Eye (tissue), 1 donor: ENCODE data around the gene CPEB1.

Experiments
- DNase-seq: peaks from one replicate; pipeline ENCODE4 v3.0.0-alpha.2; 2015

CPEB1 gene

DNA sequence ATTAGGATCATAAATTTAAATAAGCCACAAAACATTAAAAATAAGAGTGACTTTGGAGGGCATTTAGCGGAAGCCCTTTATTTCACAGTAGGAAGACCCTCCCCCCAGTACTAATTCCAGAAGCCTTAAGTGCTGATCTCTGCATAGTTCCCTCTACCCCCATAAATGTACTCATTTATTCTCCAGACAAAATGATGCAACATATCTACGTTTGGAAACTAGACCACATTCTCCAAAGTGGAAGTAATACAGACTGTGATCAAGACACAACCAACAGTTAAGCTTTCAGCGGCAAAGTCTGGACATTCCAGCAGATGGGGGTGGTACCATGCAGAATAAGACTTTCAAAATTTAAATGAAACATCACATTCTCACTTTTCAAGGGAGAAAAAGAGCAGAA is 62.1 kb downstream of the CPEB1 start:
- peak; percentile 31 for DNase-seq

DNA sequence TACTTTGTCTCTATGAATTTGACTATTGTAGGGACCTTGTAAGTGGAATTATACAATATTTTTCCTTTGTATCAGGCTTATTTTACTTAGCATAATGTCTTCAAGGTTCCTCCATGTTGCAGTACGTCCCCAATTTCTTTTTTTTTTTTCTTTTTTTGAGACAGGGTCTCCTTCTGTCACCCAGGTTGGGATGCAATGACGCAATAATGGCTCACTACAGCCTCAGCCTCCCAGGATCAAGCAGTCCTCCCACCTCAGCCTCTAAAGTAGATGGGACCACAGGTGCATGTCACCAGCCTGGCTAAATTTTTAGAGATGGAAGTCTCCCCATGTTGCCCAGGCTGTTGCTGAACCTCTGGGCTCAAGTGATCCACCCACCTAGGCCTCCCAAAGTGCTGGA is 66.5 kb downstream of the CPEB1 start:
- no peak for DNase-seq

- DNase-seq: no peak
Observed at GRCh38 chr15:82575335-82575734, 71.8 kb downstream of the CPEB1 start.

DNA sequence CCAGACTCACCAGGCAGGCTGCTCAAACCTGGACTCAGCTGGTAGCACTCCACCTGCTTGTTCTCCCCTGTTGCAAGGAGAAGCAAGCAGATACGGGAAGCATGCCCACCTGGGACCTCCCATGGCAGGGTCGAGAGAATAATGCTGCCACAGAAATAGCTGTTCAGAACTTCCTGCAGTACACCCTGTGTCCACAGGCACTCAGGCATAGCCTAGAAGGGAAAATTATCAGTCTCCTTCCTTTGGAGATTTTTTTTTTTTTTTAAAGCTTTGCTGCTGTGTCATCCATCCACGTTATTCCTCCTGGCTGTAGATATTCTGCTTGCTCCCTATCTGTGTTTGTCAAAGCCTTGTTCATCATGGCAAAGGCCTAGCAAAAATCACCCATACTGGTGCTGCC is 74.2 kb downstream of the CPEB1 start:
- DNase-seq: no peak

- no peak for DNase-seq
Observed at GRCh38 chr15:82572311-82572710, 74.9 kb downstream of the CPEB1 start.

DNA sequence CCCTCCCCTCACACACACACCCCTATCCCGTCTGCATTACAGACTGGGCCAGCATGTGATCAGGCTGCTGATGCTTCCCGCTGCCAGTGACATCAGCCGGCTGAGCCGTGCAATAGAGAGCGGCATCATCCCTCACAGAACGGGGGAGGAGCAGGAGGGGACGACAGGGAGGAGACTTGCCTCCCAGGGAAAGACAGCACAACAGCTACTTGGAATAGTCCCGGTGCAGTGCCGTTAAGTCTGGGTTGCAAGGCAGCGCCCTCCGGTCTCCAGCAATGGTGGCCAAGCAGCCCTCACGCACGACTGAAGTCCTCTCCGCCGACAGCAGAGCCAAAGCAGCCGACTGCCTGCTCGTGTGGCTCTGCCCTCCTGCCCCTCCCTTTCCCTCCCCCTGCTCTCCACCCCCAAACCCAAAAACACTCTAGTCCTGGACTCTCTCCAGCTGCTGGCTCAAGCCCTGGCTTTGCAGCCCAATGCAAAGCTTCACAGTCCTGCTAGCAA is 75.4 kb downstream of the CPEB1 start:
- peak; percentile 89 for DNase-seq

DNA sequence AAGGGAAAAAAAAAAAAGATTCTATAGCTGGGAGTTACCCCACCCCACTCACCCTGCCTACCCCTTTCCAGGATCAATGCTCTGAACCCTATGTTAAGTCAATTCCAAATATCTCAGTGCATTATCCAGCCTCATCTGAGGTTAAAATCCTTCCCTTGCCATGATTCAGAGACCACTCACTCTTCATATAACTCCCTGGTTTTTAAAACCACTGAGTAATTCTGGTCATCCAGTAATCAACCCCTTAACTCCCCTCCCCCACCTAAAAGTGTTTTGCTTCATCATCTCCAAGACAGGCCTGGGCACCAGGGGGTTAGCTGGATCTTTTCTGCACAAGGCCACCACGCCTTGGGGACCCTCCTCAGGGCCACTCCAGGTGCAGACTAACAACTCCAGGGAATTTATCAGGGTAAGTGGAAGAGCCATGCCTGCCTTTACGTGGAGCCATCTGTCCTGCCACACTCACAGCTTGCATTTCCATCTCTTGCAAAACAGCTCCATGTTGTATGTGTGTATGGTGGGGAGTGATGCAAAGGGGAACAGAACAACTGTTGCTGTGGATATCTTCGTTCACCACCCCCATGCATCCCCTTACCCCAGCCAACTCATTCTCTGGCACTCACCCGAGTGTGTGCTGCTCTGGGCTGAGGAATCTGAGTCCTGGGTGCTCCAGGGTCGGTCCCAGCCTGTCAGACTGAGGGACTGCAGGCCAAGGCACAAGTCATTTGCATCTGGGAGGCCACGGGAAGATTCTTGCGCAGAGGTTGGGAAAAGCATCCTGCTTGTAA is 76.2 kb downstream of the CPEB1 start:
- peak; percentile 52 for DNase-seq

DNA sequence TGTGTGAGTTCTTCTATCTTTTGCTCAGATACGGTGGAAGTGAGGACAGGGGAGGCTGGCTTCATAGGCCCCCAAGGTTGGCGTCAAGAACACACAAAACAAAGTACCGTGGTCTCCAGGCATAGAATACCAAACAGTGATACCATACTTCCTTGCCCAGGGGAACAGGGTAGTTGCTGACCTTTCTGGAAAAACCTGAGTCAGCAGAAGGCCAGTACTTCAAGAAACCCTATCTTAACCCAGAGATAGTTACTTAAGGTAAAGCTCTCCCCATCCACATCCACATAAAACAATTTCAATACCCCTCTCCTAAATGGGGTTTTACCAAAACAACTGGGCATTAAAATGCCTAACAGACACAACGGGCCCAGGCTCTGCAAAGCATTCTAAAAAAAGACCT is 77.3 kb downstream of the CPEB1 start:
- DNase-seq: no peak

GRCh38 chr15:82568986-82569385 is 78.2 kb downstream of the CPEB1 start:
- DNase-seq: no peak

- no peak for DNase-seq
Observed at GRCh38 chr15:82567661-82568060, 79.5 kb downstream of the CPEB1 start.

DNA sequence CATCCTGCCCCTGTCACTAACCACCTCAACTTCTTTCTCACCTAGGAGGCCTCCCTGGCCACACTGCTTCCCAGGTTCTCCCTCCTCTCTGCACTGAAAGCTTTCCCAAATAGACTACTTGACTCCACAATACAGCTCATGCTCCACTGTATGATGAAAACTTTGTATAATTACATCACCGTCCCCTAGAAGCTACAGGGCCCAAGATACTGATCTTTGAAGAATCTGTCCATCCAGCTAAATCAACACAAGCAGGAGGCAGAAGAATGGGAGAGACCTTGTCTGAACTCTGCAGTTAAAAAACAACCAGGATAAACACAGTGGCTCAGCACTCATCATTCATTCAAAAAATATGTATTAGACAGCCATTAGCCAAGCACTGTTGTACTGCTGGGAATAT is 80.5 kb downstream of the CPEB1 start:
- DNase-seq: no peak

DNA sequence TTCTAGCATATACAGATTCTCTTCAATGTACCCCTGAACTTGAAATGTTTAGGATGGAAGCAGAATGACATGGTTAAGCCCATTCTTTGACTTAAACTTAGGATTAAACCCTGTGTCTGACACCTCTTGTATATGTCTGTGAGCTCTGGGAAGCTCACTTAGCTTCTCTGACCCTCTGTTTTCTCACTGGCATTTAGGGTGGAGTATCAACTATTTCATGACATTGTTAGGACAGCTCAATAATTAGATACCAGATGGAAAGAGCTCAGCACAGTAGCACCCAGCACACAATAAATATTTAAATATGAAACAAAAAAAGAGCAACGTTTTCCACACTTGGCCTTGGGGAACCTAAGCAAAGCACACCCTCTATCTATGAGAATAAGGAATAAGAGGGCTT is 88.7 kb downstream of the CPEB1 start:
- DNase-seq: no peak

DNA sequence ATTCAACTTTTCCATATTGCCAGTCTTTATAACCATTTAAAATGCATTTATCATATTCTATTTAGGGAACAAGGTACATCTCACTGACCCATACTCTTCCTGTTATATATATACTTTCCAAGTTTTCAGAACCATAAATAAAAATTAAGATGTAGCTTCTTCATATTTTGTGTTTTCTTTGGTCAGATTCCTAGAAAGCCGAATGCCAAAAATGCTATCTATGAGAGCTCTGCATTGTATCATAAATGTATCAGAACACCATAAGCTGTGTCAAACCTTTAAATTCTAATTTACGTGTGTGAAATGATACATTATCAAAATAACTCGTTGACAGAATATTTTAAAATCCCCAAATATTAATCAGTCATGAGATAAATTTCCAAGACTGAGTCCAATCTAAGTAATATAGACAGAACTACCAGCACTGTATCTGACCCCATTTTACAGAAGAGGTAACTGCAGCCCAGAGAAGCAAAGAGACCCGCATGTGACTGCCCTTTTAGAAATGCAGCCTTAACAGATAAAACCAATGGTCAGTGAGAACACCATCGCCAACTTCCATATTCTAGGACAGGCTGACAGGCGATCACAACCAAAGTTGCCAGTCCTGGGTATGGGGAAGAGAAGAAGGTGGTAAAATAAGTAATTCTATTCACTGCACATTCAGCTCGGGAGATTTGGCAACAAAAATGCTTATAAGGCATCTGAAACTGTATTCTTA is 90.7 kb downstream of the CPEB1 start:
- no peak for DNase-seq

DNA sequence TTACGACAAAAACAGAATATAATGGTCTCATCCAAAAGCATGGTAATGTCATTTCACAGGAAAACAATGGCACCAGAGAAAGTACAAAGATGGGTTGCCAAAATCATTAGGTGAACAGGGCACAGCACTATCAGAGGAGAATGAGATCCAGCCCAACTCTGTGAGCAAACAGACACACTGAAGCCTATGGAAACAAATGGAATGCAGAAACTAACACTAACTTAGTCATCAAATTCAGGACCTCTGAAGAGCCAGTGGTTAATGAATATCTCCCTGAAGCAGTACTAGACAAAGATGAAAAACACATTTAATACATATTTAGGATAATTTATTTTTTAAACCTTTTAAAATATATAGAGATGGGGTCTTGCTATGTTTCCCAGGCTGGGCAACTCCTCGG is 92.3 kb downstream of the CPEB1 start:
- no peak for DNase-seq

DNA sequence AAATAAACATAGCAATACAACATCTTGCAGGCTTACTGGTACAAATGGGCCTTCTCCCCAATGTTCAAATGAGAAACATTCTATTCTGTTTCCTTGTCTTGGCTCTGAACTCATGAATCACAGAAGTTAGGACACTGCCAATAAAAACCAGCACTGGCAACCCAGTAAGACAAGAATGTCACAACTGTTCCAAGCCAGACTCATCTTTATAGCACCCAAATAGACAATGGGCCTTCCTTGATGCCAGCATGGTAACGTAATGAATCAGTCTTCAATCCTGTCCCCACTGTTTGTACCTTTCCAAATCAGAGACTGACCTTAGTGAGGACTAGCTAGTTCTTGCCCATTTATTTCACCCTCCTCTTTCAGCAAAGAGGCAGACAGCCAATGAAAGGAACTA is 92.8 kb downstream of the CPEB1 start:
- no peak for DNase-seq

DNA sequence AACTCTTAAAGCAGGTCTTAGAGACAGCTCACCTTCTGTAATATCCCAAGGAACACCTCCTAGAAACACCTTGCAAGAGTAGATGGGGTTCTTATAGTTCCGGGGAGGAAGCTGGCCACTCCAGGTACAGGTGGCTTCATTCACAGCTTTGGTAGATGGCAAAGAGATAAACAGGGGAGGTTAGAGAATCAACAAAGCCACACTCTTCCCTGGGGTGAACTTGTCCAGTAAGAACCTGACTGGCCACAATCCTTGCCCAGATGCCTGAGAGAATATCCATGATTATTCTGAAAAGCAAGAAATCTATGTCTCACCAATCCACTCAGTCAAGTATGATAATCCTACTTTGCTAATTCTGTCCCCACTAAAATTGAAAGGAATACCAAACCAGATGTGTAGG is 93.3 kb downstream of the CPEB1 start:
- no peak for DNase-seq

GRCh38 chr15:82552861-82553260 is 94.3 kb downstream of the CPEB1 start:
- DNase-seq: no peak

DNA sequence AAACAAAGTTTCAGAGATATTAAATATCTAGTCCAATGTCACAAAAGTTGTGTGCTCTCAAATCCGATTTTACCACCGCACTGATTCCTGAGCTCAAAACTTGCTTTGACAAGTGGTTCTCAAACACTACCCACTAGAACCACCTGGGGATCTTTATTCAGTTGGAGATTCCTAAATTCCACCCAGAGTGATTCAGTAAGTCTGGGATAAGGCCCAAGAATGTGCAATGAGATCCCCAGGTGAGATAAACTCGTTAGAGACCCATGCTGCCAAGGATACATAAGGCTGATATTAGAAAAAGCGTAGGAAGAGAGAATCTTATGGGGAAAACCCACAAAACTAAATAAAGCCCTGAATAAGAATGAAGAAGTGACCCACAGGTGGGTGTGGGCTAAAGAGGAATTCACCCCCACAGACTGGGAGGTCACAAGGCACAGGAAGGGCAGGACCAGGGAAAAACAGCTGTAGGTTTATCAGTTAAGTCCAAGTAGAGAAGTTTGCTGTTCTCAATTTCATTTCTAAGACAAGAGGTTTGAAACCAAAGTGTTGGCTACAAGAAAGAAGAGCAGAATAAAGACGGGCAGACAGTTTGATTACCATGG is 95.4 kb downstream of the CPEB1 start:
- no peak for DNase-seq

DNA sequence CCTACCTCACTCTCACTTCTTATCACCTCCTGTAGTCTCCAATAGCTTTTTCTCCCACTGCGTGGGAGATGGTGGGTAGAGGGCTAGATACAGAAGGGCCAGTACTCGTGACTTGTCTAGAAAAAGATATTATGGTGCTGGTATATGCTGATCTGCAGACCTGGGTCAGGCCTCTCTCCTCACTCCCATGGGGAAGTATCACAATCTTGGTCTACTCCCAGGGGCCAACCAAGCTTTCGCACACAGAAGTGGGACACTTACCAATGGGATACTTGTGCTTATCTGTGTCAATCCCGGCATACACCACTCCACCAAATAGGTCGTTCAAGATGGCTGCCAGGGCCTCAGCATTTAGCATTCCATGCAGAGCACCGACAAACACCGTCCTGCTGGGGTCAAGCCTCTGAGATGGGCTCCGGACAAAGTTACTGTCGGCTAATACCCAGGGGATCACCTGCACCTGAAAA is 97.9 kb downstream of the CPEB1 start:
- DNase-seq: no peak

DNA sequence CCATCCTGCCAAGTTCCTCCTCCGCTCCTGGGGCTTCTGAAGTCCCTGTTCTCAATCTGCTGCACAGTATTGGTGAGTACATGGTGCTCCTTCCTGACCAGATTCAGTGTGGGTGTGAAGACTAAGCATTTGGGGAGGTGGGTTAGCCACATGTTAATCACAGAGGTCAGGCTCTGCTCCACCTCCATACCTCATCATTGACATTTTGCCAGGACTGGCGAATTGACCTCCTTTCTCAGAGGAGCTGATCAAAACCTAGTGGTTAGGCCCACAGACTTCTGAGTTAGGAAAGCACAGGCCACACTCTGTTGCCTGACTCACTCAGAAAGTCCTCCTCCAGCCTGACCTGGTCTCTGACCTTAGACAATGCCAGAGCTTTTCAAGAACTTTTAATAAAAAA is 98.5 kb downstream of the CPEB1 start:
- DNase-seq: no peak

- DNase-seq: no peak
Observed at GRCh38 chr15:82545478-82545877, 101.7 kb downstream of the CPEB1 start.

GRCh38 chr15:82545002-82545401 is 102.2 kb downstream of the CPEB1 start:
- no peak for DNase-seq

GRCh38 chr15:82544431-82544830 is 102.7 kb downstream of the CPEB1 start:
- DNase-seq: no peak

DNA sequence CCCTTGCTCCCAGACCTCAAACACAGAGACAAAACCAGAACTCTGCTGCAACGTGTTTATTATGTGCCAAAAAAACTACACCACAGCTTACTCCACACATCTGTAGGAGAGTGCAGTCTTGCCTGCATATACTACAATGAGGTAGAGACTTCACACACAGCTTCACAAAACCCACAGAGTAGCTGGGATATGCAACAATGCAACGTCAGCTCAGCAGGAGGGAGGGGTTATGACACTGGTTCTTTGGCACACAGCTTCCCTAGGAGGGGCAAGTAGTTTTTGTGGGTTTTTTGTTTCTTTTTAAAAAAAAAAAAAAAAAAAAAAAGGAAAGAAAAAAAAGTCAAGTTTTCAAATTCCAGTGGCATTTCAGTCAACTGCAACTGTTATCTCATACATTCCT is 104.0 kb downstream of the CPEB1 start:
- no peak for DNase-seq
